ENCODE data around the gene VSTM2B. TPM values are rescaled to one million over a fixed set of nuclear protein-coding genes. Genes with fewer than 3 reads are reported as not detected.
A peak's percentile ranks its signal among the peaks of the same experiment; 100 is the strongest.
"Not testable (repeated sequence)": the region's sequence is repeated elsewhere in the genome, so short reads cannot be mapped to it uniquely, and the experiment has no call there.

VSTM2B gene
- total and polyA plus RNA-seq, 2 of the 13 experiments (the other 11 are each of a cell fraction or from before 2014, with no cell fraction given): not detected

GRCh38 chr19:29554149-29554548 lies 28.4 kb downstream of the VSTM2B start:
- in situ Hi-C loops (cut with HindIII; ENCODE audit: extremely low pct_ligation_motif_present, low pct_unique_long_range_greater_than_20kb): no loop called here
- TF ChIP-seq ZNF138 (CRISPR knock-in tag; IDR thresholded peaks at IDR 0.05; ENCODE audit: low read depth) (no peak), ZNF337 (CRISPR knock-in tag; IDR thresholded peaks at IDR 0.05; ENCODE audit: borderline replicate concordance, low read depth) (peak; percentile 95; the same call in 1 of the 2 replicates)
- Histone ChIP-seq H3K4me2 (ENCODE audit: low read depth, low read length) (no peak overlapping the region), H3K27me3 (ENCODE audit: control insufficient read depth in 1 of 2, insufficient read depth in 2 of 2, low read length in 2 of 2) (no peaks in the 10 kb centered on the region), H4K20me1 (ENCODE audit: insufficient read depth, low read length) (no peaks in the 10 kb centered on the region), H3K36me3 (replicated peaks in 1 of 2; ENCODE audit: control insufficient read depth in 1 of 2, insufficient read depth in 2 of 2, low read length in 2 of 2) (no peaks in the 10 kb centered on the region), H3K9me3 (ENCODE audit: low read length) (peaks cover 15% of the 10 kb centered on the region), H3K27ac (ENCODE audit: extremely low read length, insufficient read depth, low read length) (no peak overlapping the region), H3K4me3 (replicated peaks in 1 of 3; ENCODE audit: insufficient read depth in 1 of 3, low read depth in 2 of 3, low read length in 3 of 3) (no peak overlapping the region), H3K9ac (ENCODE audit: insufficient read depth, low read depth, low read length) (no peak overlapping the region), H2AFZ (ENCODE audit: low read length) (no peak overlapping the region), H3K4me1 (ENCODE audit: insufficient read depth, low read length) (no peaks in the 10 kb centered on the region), H3K79me2 (ENCODE audit: insufficient read depth, low read length) (no peaks in the 10 kb centered on the region)
- no peak for FAIRE-seq
- 89% methylated on average over 1 of the region's 1 CpG for WGBS (ENCODE audit: low lambda C conversion rate)
- ChIA-PET CTCF (ENCODE audit: low intra/inter-chr PET ratio, low total read pairs) (no interaction called here), POLR2A (no interaction called here)
- no TSS peak for BruUV-seq (replicated peaks)
- no peak for ATAC-seq
- no peak for DNase-seq (ENCODE audit: low spot score)
- intact Hi-C loops (cut with micrococcal nuclease; ENCODE audit: unreplicated experiment): no loop called here

- intact Hi-C loops (cut with micrococcal nuclease; ENCODE audit: unreplicated experiment); H3K27ac ChIP-seq (ENCODE audit: extremely low read length, insufficient read depth, low read length); POLR2A ChIA-PET; H3K9ac ChIP-seq (ENCODE audit: insufficient read depth, low read depth, low read length); FAIRE-seq; H3K79me2 ChIP-seq (ENCODE audit: insufficient read depth, low read length); ATAC-seq; H3K4me3 ChIP-seq (replicated peaks in 1 of 3; ENCODE audit: insufficient read depth in 1 of 3, low read depth in 2 of 3, low read length in 3 of 3); H2AFZ ChIP-seq (ENCODE audit: low read length); H3K36me3 ChIP-seq (replicated peaks in 1 of 2; ENCODE audit: control insufficient read depth in 1 of 2, insufficient read depth in 2 of 2, low read length in 2 of 2); DNase-seq (ENCODE audit: low spot score); H4K20me1 ChIP-seq (ENCODE audit: insufficient read depth, low read length); in situ Hi-C loops (cut with HindIII; ENCODE audit: extremely low pct_ligation_motif_present, low pct_unique_long_range_greater_than_20kb); H3K4me1 ChIP-seq (ENCODE audit: insufficient read depth, low read length); CTCF ChIA-PET (ENCODE audit: low intra/inter-chr PET ratio, low total read pairs); H3K27me3 ChIP-seq (ENCODE audit: control insufficient read depth in 1 of 2, insufficient read depth in 2 of 2, low read length in 2 of 2); BruUV-seq (replicated peaks); H3K4me2 ChIP-seq (ENCODE audit: low read depth, low read length): not testable (repeated sequence)
- peaks cover 14% of the 10 kb centered on the region for H3K9me3 ChIP-seq (ENCODE audit: low read length)
- WGBS (ENCODE audit: low lambda C conversion rate): 0% methylated on average over 2 of the region's 2 CpGs
Observed at GRCh38 chr19:29559110-29559509, 33.3 kb downstream of the VSTM2B start.

GRCh38 chr19:29559743-29560142 lies 33.9 kb downstream of the VSTM2B start:
- no TSS peak for BruUV-seq (replicated peaks)
- POLR2A ChIA-PET: no interaction called here
- ATAC-seq: no peak
- WGBS (ENCODE audit: low lambda C conversion rate): 33% methylated on average over 4 of the region's 4 CpGs
- H3K4me2 ChIP-seq (ENCODE audit: low read depth, low read length): no peak overlapping the region
- TF ChIP-seq ZNF816 (CRISPR knock-in tag; IDR thresholded peaks at IDR 0.05; ENCODE audit: borderline replicate concordance) (no peak), ZNF331 (CRISPR knock-in tag; IDR thresholded peaks at IDR 0.05) (peak; percentile 98)
- H2AFZ ChIP-seq (ENCODE audit: low read length): no peak overlapping the region
- no peak for FAIRE-seq
- no peaks in the 10 kb centered on the region for H3K79me2 ChIP-seq (ENCODE audit: insufficient read depth, low read length)
- no peak overlapping the region for H3K4me3 ChIP-seq (replicated peaks in 1 of 3; ENCODE audit: insufficient read depth in 1 of 3, low read depth in 2 of 3, low read length in 3 of 3)
- H3K9ac ChIP-seq (ENCODE audit: insufficient read depth, low read depth, low read length): no peak overlapping the region
- CTCF ChIA-PET (ENCODE audit: low intra/inter-chr PET ratio, low total read pairs): no interaction called here
- intact Hi-C loops (cut with micrococcal nuclease; ENCODE audit: unreplicated experiment): no loop called here
- in situ Hi-C loops (cut with HindIII; ENCODE audit: extremely low pct_ligation_motif_present, low pct_unique_long_range_greater_than_20kb): no loop called here
- H3K27me3 ChIP-seq (ENCODE audit: control insufficient read depth in 1 of 2, insufficient read depth in 2 of 2, low read length in 2 of 2): 0 out of 5 replicates have a peak, but pooled peaks cover 0 to 1% of the 10 kb centered on the region in 2 experiments
- no peak overlapping the region for H3K27ac ChIP-seq (ENCODE audit: extremely low read length, insufficient read depth, low read length)
- peaks cover 9% of the 10 kb centered on the region; the same call in 1 of the 2 replicates for H3K9me3 ChIP-seq (ENCODE audit: low read length)
- no peaks in the 10 kb centered on the region for H3K36me3 ChIP-seq (replicated peaks in 1 of 2; ENCODE audit: control insufficient read depth in 1 of 2, insufficient read depth in 2 of 2, low read length in 2 of 2)
- H3K4me1 ChIP-seq (ENCODE audit: insufficient read depth, low read length): no peaks in the 10 kb centered on the region
- DNase-seq (ENCODE audit: low spot score): no peak
- H4K20me1 ChIP-seq (ENCODE audit: insufficient read depth, low read length): no peaks in the 10 kb centered on the region
